Testis (tissue), 3 donors: ENCODE data around the gene ZMYM2. TPM values are rescaled to one million over a fixed set of nuclear protein-coding genes. Genes with fewer than 3 reads are reported as not detected.

ENCODE experiments used
- DNase-seq: peaks from one replicate; pipeline ENCODE4 v3.0.0-alpha.2; 2019
- H3K27ac ChIP-seq, 2 donors: fragments of 200-600 bp; sonication (generic); one replicate each; pipeline ENCODE4 v1.5.1; 2019
- H3K27me3 ChIP-seq: fragments of 200-600 bp; sonication (generic); one replicate; pipeline ENCODE4 v1.5.1; 2019
- H3K36me3 ChIP-seq: fragments of 200-600 bp; sonication (generic); one replicate; pipeline ENCODE4 v1.5.1; 2017; ENCODE audit warnings: low read depth; ENCODE audit errors: missing control alignments
- H3K4me1 ChIP-seq: fragments of 200-600 bp; sonication (generic); one replicate; pipeline ENCODE4 v1.5.1; 2019
- H3K4me3 ChIP-seq, 2 donors: fragments of 200-600 bp; sonication (generic); one replicate each; pipeline ENCODE4 v1.5.1; 2017 to 2019
- H3K9me3 ChIP-seq: fragments of 200-600 bp; sonication (generic); one replicate; pipeline ENCODE4 v1.5.1; 2017
- CTCF ChIP-seq, 3 experiments: fragments of 450-650 bp in 2 of 3; fragments of 200-600 bp in 1 of 3; sonication (generic) in 1 of 3; IDR thresholded peaks; one replicate each; pipeline ENCODE4 v1.5.1; 2016 to 2019; ENCODE audit warnings: antibody characterized with exemption in 3 of 3, mild to moderate bottlenecking in 2 of 3, moderate library complexity in 1 of 3
- POLR2A ChIP-seq: fragments of 450-650 bp; IDR thresholded peaks from one replicate; pipeline ENCODE4 v1.6.1; 2017; ENCODE audit warnings: antibody characterized with exemption, mild to moderate bottlenecking, moderate library complexity
- WGBS, 2 donors: methylation state at CpG; one replicate each; pipeline ENCODE4 v1.1.5; 2018; 5-methylcytosine and 5-hydroxymethylcytosine counted together
- intact Hi-C: fragments of 100-400 bp; cut with DNase I; formaldehyde crosslinking; loops from one replicate; pipeline ENCODE4 v1.15.1; 2023; ENCODE audit warnings: low total_unique reads
- polyA plus RNA-seq: library from polyadenylated mRNA; stranded (reverse); fragments of 350-450 nt; fragmentation: Illumina TruSeq; extraction: RNeasy Lipid Tissue Mini Kit (QIAGEN cat#74804); gene quantifications from one replicate; pipeline ENCODE4 v1.2.3, GENCODE V29; 2014; ENCODE audit warnings: low read depth, low replicate concordance; ENCODE audit not compliant: insufficient read depth
- total RNA-seq, 2 donors: library from RNA; depleted of rRNA; stranded (reverse); fragments of >200 nt; gene quantifications; one replicate each; pipeline ENCODE4 v1.2.3, GENCODE V29; 2016

ZMYM2 gene
- total and polyA plus RNA-seq, 3 donors from 2014 or later: 110 to 177 (median 162) TPM

GRCh38 chr13:19950374-19950773 lies 8.2 kb upstream of the ZMYM2 start:
- Histone ChIP-seq H3K4me3 (no peak overlapping the region), H3K27ac (no peak overlapping the region), H3K4me1 (no peaks in the 10 kb centered on the region), H3K9me3 (no peaks in the 10 kb centered on the region), H3K36me3 (no peaks in the 10 kb centered on the region), H3K27me3 (no peaks in the 10 kb centered on the region)
- WGBS, 2 donors: 84% methylated on average over 7 of the region's 7 CpGs
- intact Hi-C loops: no loop called here
- no peak for TF ChIP-seq CTCF (IDR thresholded peaks at IDR 0.05)
- TF ChIP-seq POLR2A: no peak
- no peak for DNase-seq

GRCh38 chr13:19952850-19953249 lies 5.7 kb upstream of the ZMYM2 start:
- intact Hi-C loops: no loop called here
- no peak for DNase-seq
- Histone ChIP-seq H3K27ac (no peak overlapping the region), H3K36me3 (no peaks in the 10 kb centered on the region), H3K4me1 (no peaks in the 10 kb centered on the region), H3K4me3 (no peak overlapping the region), H3K9me3 (no peaks in the 10 kb centered on the region), H3K27me3 (no peaks in the 10 kb centered on the region)
- TF ChIP-seq POLR2A (no peak), CTCF (IDR thresholded peaks at IDR 0.05) (no peak)

GRCh38 chr13:19955873-19956559 lies 2.5 kb upstream of the ZMYM2 start:
- intact Hi-C loops: loop anchor here (5.0 kb wide), 1 partner anchor 94 kb away; the partner anchor contains the start of gene ZMYM5

GRCh38 chr13:19957320-19958154 lies 990 bp upstream of the ZMYM2 start:
- DNase-seq: peak; percentile 94
- WGBS, 2 donors: 0 to 2% methylated on average over 36 to 65 of the region's 65 CpGs
- H3K27ac ChIP-seq: peak overlapping the region; percentile 99 to 100
- H3K4me1 ChIP-seq: peaks cover 13% of the 10 kb centered on the region
- no peaks in the 10 kb centered on the region for H3K27me3 ChIP-seq
- H3K36me3 ChIP-seq: no peaks in the 10 kb centered on the region
- H3K9me3 ChIP-seq: no peaks in the 10 kb centered on the region
- TF ChIP-seq POLR2A (no peak), CTCF (IDR thresholded peaks at IDR 0.05) (peak; percentile 86 to 96 (median 91))
- H3K4me3 ChIP-seq: peak overlapping the region; percentile 92
- intact Hi-C loops: loop anchor here (5.0 kb wide), 1 partner anchor 95 kb away; the partner anchor contains the start of gene ZMYM5

More at GRCh38 chr13:19955873-19956559, 2.5 kb upstream of the ZMYM2 start:
- H3K27me3 ChIP-seq: no peaks in the 10 kb centered on the region
- H3K36me3 ChIP-seq: no peaks in the 10 kb centered on the region
- DNase-seq: no peak
- H3K27ac ChIP-seq: no peak overlapping the region
- TF ChIP-seq CTCF (IDR thresholded peaks at IDR 0.05) (no peak), POLR2A (no peak)
- WGBS, 2 donors: 84 to 86% methylated on average over 4 of the region's 4 CpGs
- H3K4me1 ChIP-seq: peaks cover 6% of the 10 kb centered on the region
- no peaks in the 10 kb centered on the region for H3K9me3 ChIP-seq
- H3K4me3 ChIP-seq: no peak overlapping the region
